H1 (cell line): ENCODE data around the gene KLHL24. TPM values are rescaled to one million over a fixed set of nuclear protein-coding genes. Genes with fewer than 3 reads are reported as not detected.

ENCODE experiments used
- BCL11A ChIP-seq, 2 experiments: IDR thresholded peaks; one replicate each; pipeline ENCODE4 v1.6.1; 2011; ENCODE audit warnings: low read depth in 2 of 2, low read length in 2 of 2, mild to moderate bottlenecking in 2 of 2
- BRCA1 ChIP-seq: IDR thresholded peaks from 2 replicates; pipeline ENCODE4 v1.6.1; 2012; ENCODE audit warnings: low read depth, low read length, improper control_type of control experiment
- FOSL1 ChIP-seq: IDR thresholded peaks from 2 replicates; pipeline ENCODE4 v1.6.1; 2011; ENCODE audit warnings: mild to moderate bottlenecking, low read depth, low read length, moderate library complexity; ENCODE audit not compliant: insufficient read depth
- PHF8 ChIP-seq: fragments of 200-600 bp; sonication (generic); conservative IDR thresholded peaks from 2 replicates; pipeline ENCODE4 v1.7.1; 2012; ENCODE audit warnings: low read depth, mild to moderate bottlenecking, inconsistent platforms, low read length, moderate library complexity
- POLR2AphosphoS5 ChIP-seq: IDR thresholded peaks from 2 replicates; pipeline ENCODE4 v1.6.1; 2011; ENCODE audit warnings: low read depth, low read length
- SUZ12 ChIP-seq: fragments of 200-600 bp; sonication (generic); IDR thresholded peaks from 2 replicates; pipeline ENCODE4 v1.6.1; 2012; ENCODE audit warnings: mild to moderate bottlenecking, inconsistent platforms, low read length, moderate library complexity, mixed read lengths
- TBP ChIP-seq: IDR thresholded peaks from 2 replicates; pipeline ENCODE4 v1.6.1; 2011; ENCODE audit warnings: low read depth, low read length, improper control_type of control experiment
- polyA plus RNA-seq, 7 experiments: library from polyadenylated mRNA; depleted of rRNA in 3 of 7; stranded (reverse) in 5 of 7; unstranded in 2 of 7; fragments of >200 nt in 5 of 7; fragments of 200-250 nt in 2 of 7; gene quantifications; 1 replicate in 5 of 7; 2 replicates in 1 of 7; 4 replicates in 1 of 7; pipeline versions ENCODE4 v1.2.1 to v1.2.3, GENCODE V29; 2011 to 2013; ENCODE audit warnings: missing spikeins in 2 of 7, mixed read lengths in 2 of 7
- total RNA-seq: library from RNA; stranded (reverse); fragmentation: NEBNext Ultra II Directional; extraction: Animal tissue kit (Norgen Biotek cat#: 25700); gene quantifications from 2 replicates; pipeline ENCODE4 v1.2.1, GENCODE V29; 2021

The KLHL24 gene
- total and polyA plus RNA-seq, 2 of the 8 experiments (the other 6 are each of a cell fraction or from before 2014, with no cell fraction given), result 12.5 to 36.2 TPM

GRCh38 chr3:183697610-183698317 is 62.3 kb downstream of the KLHL24 start, which contains the start of gene YEATS2 (continued):
- TF ChIP-seq PHF8, result peak; percentile 99
- peak; percentile 13; the same call in 1 of the 2 replicates for TF ChIP-seq TBP
- TF ChIP-seq SUZ12, result no peak
- TF ChIP-seq BCL11A (IDR thresholded peaks at IDR 0.05; ENCODE audit: low read depth in 2 of 2, low read length in 2 of 2), result no peak
- TF ChIP-seq BRCA1, result no peak
- peak; percentile 85 for TF ChIP-seq POLR2AphosphoS5
- no peak for TF ChIP-seq FOSL1
- TF ChIP-seq, all 59 proteins: peak for 18
